HTERT RPE-1 (cell line): Measurements from ENCODE around the gene MROH7.

Experiments
- in situ Hi-C: fragments of 300-500 bp; cut with MboI; formaldehyde crosslinking; loops from 4 replicates; pipeline ENCODE4 v1.14.3; 2020; ENCODE audit warnings: low sequenced_read_pairs

Gene MROH7

GRCh38 chr1:54694771-54695170 is 53.2 kb downstream of the MROH7 start:
- in situ Hi-C loops: no loop called here

GRCh38 chr1:54695221-54695620 is 53.6 kb downstream of the MROH7 start:
- in situ Hi-C loops: no loop called here

- in situ Hi-C loops: no loop called here
Observed at GRCh38 chr1:54695764-54696163, 54.2 kb downstream of the MROH7 start.

GRCh38 chr1:54696262-54696661 is 54.7 kb downstream of the MROH7 start:
- in situ Hi-C loops: no loop called here

- in situ Hi-C loops: no loop called here
Observed at GRCh38 chr1:54697896-54698295, 56.3 kb downstream of the MROH7 start.

- in situ Hi-C loops: no loop called here
Observed at GRCh38 chr1:54698346-54698745, 56.8 kb downstream of the MROH7 start.

GRCh38 chr1:54699936-54700525 is 58.4 kb downstream of the MROH7 start:
- in situ Hi-C loops: no loop called here

- in situ Hi-C loops: no loop called here
Observed at GRCh38 chr1:54701066-54701465, 59.5 kb downstream of the MROH7 start.

- in situ Hi-C loops: no loop called here
Observed at GRCh38 chr1:54701996-54702395, 60.4 kb downstream of the MROH7 start.

GRCh38 chr1:54703471-54703870 is 61.9 kb downstream of the MROH7 start:
- in situ Hi-C loops: no loop called here

- in situ Hi-C loops: no loop called here
Observed at GRCh38 chr1:54705153-54705552, 63.6 kb downstream of the MROH7 start.

- in situ Hi-C loops: no loop called here
Observed at GRCh38 chr1:54706419-54706818, 64.8 kb downstream of the MROH7 start.

GRCh38 chr1:54708385-54708784 is 66.8 kb downstream of the MROH7 start:
- in situ Hi-C loops: no loop called here

GRCh38 chr1:54709547-54710292 is 68.1 kb downstream of the MROH7 start:
- in situ Hi-C loops: no loop called here

GRCh38 chr1:54710434-54710833 is 68.8 kb downstream of the MROH7 start:
- in situ Hi-C loops: no loop called here

GRCh38 chr1:54710841-54711240 is 69.3 kb downstream of the MROH7 start:
- in situ Hi-C loops: no loop called here

- in situ Hi-C loops: no loop called here
Observed at GRCh38 chr1:54711536-54711935, 70.0 kb downstream of the MROH7 start.

- in situ Hi-C loops: no loop called here
Observed at GRCh38 chr1:54714881-54715492, 73.4 kb downstream of the MROH7 start.

- in situ Hi-C loops: no loop called here
Observed at GRCh38 chr1:54715493-54716298, 74.1 kb downstream of the MROH7 start, which contains the start of gene TTC4. Gene TTC4, plus strand, starts transcription at chr1:54715861. Its CDS starts 48 bp downstream, at chr1:54715909.

GRCh38 chr1:54716299-54717047 is 74.9 kb downstream of the MROH7 start:
- in situ Hi-C loops: no loop called here

GRCh38 chr1:54721719-54722118 is 80.1 kb downstream of the MROH7 start:
- in situ Hi-C loops: no loop called here
